ENCODE measurements around the gene MAB21L4.

MAB21L4 gene

DNA sequence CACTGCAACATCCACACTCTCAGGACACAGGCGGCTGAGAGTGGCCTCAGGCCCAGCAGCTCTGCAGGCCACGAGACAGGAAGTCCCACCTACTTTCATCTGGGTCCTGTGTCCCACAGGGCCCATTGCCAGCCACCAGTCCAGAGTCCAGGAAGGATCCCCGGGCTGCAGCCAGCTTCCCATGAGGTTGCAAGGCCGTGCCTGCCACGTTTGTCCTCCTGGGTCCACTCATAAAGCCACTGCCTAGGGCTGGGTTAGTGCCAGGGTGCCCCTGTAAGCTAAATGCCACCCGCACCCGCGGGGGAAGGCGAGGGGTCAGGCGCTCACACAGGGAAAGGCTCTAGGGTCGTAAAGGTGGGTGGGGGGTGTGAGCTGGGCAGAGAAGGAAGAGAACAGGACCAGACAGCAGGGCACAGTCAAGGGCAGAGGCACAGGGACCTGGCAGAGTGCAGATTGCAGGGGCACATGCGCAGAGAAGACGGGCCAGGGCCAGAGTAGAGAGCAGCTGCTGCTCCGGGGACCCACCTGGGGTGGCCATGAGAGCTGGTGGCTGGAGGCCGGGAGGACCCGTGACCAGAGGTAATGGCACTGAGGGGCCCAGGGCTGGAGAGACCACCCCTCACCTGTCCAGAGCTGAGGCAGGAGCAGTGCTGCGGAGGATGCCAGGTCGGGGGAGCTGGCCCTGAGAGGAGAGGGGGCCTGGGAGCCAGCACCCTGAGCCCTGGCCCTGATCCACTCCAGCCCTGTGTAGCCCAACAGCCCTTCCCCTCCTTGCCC lies 19.3 kb downstream of the MAB21L4 start:
- peak; percentile 50 for DNase-seq (ENCODE audit: low spot score)

GRCh38 chr2:240876035-240876474 lies 19.9 kb downstream of the MAB21L4 start:
- no peak for DNase-seq (ENCODE audit: low spot score)

GRCh38 chr2:240875228-240876034 lies 20.5 kb downstream of the MAB21L4 start:
- DNase-seq (ENCODE audit: low spot score), result no peak

GRCh38 chr2:240874715-240875227 lies 21.2 kb downstream of the MAB21L4 start:
- no peak for DNase-seq (ENCODE audit: low spot score)

DNA sequence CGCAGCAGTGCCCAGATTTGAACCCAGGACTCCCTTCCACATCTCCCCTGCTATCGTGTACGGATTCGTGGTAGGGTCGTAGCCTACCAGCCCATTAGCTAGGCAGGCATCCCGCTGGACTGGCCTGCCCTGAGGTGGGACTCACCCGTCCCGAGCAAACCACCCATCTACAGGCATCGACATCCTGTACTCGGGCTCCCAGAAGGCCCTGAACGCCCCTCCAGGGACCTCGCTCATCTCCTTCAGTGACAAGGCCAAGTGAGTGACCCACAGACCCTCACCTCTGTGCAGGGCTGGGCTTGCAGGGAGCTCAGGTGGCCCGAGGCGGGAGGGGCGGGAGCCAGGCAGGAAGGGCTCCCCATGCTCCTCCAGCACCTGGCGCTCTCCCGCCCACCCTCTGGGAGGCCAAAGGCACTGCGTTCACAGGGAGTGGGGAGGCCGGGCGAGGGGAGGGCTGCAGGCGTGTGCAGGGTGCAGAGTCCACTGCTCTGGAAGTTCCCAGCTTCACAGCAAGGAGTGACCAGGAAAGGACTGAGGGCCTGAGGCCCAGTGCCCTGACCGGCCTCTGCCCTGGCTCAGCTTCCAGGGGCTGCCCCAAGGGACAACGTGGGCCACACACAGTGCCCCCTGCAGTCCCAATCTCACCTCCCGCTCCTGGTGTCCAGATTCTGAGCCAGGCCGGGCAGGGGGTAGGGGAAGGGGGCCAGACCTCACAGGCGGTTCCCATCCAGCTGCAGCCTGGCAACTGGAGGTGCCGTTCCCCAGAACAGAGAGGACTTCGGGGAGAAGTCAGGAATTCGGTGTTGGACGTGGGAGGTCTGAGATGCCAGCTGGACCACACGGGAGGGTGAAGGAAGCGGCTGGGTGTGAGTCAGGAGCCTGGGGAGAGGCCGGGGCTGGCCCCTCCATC lies 21.9 kb downstream of the MAB21L4 start:
- peak; percentile 91 for DNase-seq (ENCODE audit: low spot score)

DNA sequence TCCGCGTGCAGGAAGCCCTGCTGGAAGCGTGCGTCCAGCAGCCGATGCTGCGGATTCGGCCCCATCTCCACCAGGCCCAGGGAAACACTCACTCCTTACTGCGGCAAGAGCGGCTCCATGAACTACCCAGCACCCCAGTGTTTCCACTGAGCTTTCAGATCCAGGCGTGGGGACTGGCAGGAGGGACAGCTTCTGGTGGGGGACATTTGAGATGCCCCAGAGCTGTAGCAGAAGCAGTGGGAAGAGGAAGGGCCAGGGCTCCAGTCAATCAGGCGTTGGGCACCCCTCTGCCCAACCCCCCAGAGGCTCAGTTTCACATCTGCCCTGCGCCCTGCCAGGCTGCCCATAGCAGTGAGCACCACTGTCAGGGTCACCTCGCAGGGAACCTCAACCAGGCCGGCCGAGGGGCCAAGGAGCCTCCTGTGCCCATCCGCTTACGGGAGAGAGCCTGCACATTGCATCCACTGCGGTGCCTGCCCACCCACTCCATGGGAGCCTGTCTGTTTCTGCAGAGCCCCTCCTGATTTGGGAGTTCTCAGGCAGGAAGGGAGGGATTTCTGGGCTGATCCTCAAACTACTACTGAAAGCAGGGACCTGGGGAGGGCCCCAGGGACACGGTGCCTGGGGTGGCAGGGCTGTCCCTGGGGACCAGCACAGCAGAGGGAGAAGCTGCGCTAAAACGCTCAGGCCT lies 22.7 kb downstream of the MAB21L4 start:
- DNase-seq (ENCODE audit: low spot score), result no peak

- DNase-seq (ENCODE audit: low spot score), result no peak
Measured at GRCh38 chr2:240872317-240873097, 23.4 kb downstream of the MAB21L4 start.

DNA sequence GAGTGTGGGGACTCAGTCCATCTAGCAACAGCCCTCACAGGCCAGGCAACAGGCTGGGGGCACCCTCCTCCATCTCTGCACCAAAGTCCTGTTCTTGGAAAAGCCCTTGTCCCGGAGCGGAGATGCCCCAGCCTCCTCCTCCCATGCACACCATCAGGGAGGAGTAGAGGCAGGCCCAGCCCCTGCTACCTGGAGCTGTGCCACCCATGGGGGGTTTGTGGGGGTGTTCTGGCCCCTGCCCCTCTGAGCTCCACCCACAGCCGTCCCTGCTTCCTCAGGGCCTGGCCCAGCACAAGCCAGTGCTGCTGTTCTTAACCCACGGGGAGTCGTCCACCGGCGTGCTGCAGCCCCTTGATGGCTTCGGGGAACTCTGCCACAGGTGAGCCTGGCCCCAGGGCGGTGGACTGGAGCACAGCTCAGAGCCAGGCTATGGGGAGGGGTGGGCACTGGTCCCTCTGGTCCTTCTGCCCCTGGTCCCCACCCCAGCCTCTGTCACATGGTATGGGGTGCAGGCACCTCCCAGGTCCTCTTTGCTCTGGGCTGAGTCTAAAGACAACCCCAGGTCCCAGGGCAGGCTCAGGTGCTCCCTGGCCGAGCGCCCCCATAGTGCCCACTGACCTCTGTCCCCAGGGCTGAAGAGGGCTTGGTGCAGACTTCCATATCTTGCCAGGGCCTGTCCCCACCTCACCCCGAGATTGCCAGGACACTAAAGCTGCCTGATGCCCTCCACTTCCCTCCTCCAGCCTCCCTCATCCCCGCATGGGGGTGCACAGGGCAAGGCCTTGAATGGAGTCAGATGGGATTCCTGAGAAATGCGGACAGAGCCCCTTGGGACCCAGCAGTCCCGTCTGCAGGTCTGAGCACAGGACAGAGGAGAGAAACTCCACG lies 24.6 kb downstream of the MAB21L4 start:
- DNase-seq (ENCODE audit: low spot score), result no peak

DNA sequence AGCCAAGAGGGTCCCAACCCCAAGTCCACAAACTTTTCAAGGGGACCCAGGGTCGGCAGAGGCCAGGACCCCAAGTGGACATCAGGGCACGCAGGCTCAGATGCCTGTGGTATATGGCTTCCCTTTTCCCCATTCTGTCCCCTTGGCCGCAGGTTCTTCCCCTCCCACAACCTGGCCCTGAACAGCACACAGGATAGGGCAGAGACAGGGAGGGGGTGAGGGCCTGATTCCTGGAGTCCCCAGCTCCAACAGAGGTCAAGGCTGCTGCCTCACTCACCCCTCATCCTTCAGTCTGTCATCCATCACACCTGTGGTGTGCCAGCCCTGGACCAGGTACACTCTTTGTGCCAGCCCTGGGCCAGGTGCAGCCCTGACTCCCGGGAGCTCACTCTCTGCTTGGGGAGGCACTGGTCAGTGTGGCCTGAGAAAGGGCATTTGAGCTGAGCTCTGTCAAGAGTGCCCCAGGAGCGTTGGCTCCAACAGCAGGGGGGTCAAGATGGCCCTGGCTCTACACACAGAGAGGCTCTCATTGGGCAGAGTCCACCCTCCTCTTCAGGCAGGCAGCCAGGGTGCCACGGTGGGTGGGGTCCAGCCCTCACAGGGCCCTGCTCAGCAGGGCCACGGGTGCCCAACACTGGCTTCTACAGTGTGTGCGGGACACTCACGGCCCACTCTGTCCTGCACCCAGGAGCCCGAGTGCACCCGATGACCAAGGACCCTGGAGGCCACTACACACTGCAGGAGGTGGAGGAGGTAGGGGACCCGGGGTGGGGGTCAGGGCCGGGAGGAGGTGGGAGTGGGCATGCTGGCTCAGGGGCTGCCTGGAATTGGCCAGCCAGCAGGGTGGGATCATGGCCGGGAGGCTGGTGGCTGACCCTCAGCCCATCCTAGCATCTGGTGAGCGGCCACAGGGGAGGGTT lies 25.7 kb downstream of the MAB21L4 start:
- no peak for DNase-seq (ENCODE audit: low spot score)

DNA sequence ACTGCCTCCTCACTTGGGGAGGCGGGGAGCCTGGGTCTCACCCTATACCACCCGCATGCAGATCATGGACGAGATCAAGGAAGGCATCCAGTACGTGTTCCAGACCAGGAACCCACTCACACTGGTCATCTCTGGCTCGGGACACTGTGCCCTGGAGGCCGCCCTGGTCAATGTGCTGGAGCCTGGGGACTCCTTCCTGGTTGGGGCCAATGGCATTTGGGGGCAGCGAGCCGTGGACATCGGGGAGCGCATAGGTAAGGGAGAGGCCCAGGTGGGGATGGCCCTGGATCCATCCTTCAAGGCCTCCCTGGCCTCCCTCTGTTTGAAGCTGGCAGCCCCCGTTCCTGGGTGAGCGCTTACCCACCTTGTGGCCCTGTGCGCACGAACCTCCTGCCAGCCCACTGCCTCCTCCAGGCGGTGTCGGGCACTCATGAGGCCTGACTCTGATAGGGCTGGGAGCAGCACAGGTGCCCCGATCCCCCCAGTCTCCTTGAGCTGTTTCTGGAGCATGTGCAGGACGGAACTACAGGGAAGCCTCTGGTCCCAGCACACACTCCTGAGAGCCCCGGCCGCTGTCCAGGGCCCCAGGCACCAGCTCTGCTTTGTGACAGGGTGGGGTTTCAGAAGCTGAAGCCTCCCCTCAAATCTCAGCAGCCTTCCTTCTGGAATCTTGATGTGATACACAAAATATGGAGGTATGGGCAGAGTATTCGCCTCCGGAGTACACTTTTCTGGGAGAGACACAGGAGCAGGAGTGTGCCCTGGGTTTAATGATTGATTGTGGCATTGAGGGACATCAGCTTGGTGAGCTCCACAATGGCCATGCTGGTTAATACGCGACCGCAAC lies 26.6 kb downstream of the MAB21L4 start:
- no peak for DNase-seq (ENCODE audit: low spot score)

DNA sequence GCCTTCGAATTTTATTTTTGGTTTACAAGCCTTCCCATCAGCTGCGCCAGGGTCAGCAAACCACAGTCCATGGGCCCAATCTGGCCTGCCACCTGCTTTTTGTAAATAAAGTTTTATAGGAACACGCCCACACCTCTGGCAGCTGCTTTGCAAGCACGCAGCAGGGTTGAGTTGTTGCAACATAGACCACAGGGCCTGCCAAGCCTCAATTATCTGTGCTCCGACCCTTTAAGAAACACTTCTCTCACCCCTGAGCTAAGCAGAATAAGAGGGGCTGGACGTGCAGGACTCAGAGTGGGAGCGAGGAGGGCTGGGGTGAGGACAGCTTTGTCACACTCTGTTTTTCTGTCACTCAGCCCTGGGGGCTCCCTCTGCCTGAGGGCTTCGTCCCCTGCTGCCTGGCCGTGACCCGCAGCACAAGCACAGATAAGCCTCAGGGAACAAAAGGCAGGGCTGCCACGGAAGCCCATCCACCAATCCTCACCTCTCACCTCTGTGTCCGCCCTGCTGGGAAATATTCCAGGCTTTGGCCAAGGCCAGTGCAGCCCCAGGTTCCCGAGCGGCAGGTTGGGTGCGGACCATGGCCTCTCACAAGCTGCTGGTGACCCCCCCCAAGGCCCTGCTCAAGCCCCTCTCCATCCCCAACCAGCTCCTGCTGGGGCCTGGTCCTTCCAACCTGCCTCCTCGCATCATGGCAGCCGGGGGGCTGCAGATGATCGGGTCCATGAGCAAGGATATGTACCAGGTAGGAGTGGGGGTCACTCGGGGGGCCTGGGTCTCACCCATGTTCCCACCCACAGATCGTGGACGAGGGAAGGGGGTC lies 27.5 kb downstream of the MAB21L4 start, which contains the start of gene AGXT:
AGXT (plus strand) TSS at position 539 of the 823 bp plus-strand sequence; CDS start at position 581, 42 bp downstream.
- peak; percentile 63 for DNase-seq (ENCODE audit: low spot score)

GRCh38 chr2:240865391-240865790 lies 30.6 kb downstream of the MAB21L4 start:
- no peak for DNase-seq (ENCODE audit: low spot score)

DNA sequence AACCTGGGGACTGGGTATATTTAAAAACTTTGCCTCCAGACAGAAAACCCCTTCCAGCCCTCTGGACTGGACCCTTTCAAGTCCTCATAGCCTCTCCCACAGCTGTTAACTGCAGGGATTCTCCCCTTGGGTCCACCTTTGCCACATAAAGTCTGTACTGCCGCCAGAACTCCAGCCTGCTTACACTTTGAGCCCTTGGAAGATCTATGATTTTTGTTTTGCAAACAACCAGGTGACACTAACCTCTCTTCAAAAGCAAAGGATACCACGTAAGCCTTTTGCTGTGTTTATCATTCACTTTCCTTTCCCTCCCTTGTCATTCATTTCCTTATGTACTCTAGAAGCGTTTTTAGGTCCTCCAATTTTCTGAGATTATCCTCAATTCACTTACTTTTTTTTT lies 31.5 kb downstream of the MAB21L4 start:
- DNase-seq (ENCODE audit: low spot score), result no peak

GRCh38 chr2:240861547-240861946 lies 34.4 kb downstream of the MAB21L4 start:
- DNase-seq (ENCODE audit: low spot score), result no peak

DNA sequence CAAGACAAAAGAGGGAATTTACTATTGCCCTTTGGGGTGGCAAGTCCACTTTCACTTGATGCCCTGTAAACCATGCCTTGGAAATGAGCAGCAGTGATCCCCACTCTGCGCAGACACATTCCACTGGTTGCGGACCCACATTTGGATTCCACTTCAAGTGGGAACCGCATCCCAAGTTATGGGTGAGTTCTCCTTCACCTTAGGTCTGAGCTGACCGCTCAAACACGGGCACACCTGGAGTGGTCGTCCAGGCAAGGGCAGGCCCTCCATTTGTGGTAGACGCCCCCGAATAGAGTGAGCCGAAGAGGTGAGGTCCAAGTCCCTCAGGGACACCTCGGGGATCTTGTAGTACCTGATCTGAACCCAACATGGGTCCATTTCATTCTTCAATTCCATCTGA lies 37.1 kb downstream of the MAB21L4 start:
- no peak for DNase-seq (ENCODE audit: low spot score)

GRCh38 chr2:240858321-240858720 lies 37.6 kb downstream of the MAB21L4 start:
- DNase-seq (ENCODE audit: low spot score), result no peak

Data from HuH-7 (cell line).